Dermis microvascular lymphatic vessel endothelial cell (primary cell): ENCODE results near the gene MRPL14. TPM values are rescaled to one million over a fixed set of nuclear protein-coding genes. Genes with fewer than 3 reads are reported as not detected.
"Not testable (repeated sequence)": the region's sequence is repeated elsewhere in the genome, so short reads cannot be mapped to it uniquely, and the experiment has no call there.

Source experiments
- DNase-seq, 2 donors: peaks; one replicate each; pipeline versions ENCODE4 v3.0.0 to v3.0.0-alpha.2; 2010; ENCODE audit warnings: low read depth in 2 of 2
- total RNA-seq: library from RNA; depleted of rRNA; stranded (reverse); fragments of >200 nt; gene quantifications from 2 replicates; pipeline ENCODE4 v1.2.1, GENCODE V29; 2014

The MRPL14 gene
- total RNA-seq, 1 donor from 2014 or later, result 57.9 TPM

- DNase-seq, result no peak
These were observed 24.7 kb downstream of the MRPL14 start for GRCh38 chr6:44102527-44102926.

GRCh38 chr6:44101832-44102231 lies 25.4 kb downstream of the MRPL14 start:
- no peak for DNase-seq

GRCh38 chr6:44100088-44100550 lies 27.1 kb downstream of the MRPL14 start:
- DNase-seq, result peak; percentile 26 to 69

- no peak for DNase-seq
These were observed 28.1 kb downstream of the MRPL14 start for GRCh38 chr6:44099192-44099591.

- no peak for DNase-seq
These were observed 29.4 kb downstream of the MRPL14 start for GRCh38 chr6:44097782-44098317.

- DNase-seq, result peak; percentile 70 to 75
These were observed 30.6 kb downstream of the MRPL14 start for GRCh38 chr6:44096612-44097011.

GRCh38 chr6:44095243-44095623 lies 32.0 kb downstream of the MRPL14 start:
- not testable (repeated sequence) for DNase-seq

- no peak for DNase-seq
These were observed 32.6 kb downstream of the MRPL14 start for GRCh38 chr6:44094403-44095242.

GRCh38 chr6:44093750-44094402 lies 33.4 kb downstream of the MRPL14 start:
- no peak for DNase-seq

- no peak for DNase-seq
These were observed 34.2 kb downstream of the MRPL14 start for GRCh38 chr6:44093066-44093465.

- no peak for DNase-seq
These were observed 35.0 kb downstream of the MRPL14 start for GRCh38 chr6:44091981-44092884.

- DNase-seq, result not testable (repeated sequence)
These were observed 35.9 kb downstream of the MRPL14 start for GRCh38 chr6:44091356-44091755.

- no peak for DNase-seq
These were observed 36.8 kb downstream of the MRPL14 start for GRCh38 chr6:44090465-44090864.

GRCh38 chr6:44088827-44089590 lies 38.2 kb downstream of the MRPL14 start:
- no peak for DNase-seq

GRCh38 chr6:44087623-44088022 lies 39.6 kb downstream of the MRPL14 start:
- DNase-seq, result no peak

- no peak for DNase-seq
These were observed 40.2 kb downstream of the MRPL14 start for GRCh38 chr6:44086931-44087574.

GRCh38 chr6:44085219-44085618 lies 42.0 kb downstream of the MRPL14 start:
- DNase-seq, result no peak

- DNase-seq, result no peak
These were observed 42.8 kb downstream of the MRPL14 start for GRCh38 chr6:44084231-44085014.

- DNase-seq, result no peak
These were observed 44.4 kb downstream of the MRPL14 start for GRCh38 chr6:44082872-44083321.
